Suprapubic skin (tissue), 4 donors: ENCODE measurements around the gene ATOH1. TPM values are rescaled to one million over a fixed set of nuclear protein-coding genes. Genes with fewer than 3 reads are reported as not detected.

Source experiments
- DNase-seq, 2 donors: peaks; one replicate each; pipeline ENCODE4 v3.0.0-alpha.2; 2019; ENCODE audit warnings: low spot score in 2 of 2
- H3K27ac ChIP-seq: fragments of 200-600 bp; sonication (generic); one replicate; pipeline ENCODE4 v1.5.1; 2019
- H3K27me3 ChIP-seq: fragments of 200-600 bp; sonication (generic); one replicate; pipeline ENCODE4 v1.5.1; 2019
- H3K36me3 ChIP-seq: fragments of 200-600 bp; sonication (generic); one replicate; pipeline ENCODE4 v1.5.1; 2019
- H3K4me1 ChIP-seq: fragments of 200-600 bp; sonication (generic); one replicate; pipeline ENCODE4 v1.5.1; 2019
- H3K4me3 ChIP-seq: fragments of 200-600 bp; sonication (generic); one replicate; pipeline ENCODE4 v1.5.1; 2019; ENCODE audit warnings: mild to moderate bottlenecking
- H3K9me3 ChIP-seq: fragments of 200-600 bp; sonication (generic); one replicate; pipeline ENCODE4 v1.5.1; 2019
- CTCF ChIP-seq, 2 donors: fragments of 200-600 bp in 1 of 2; fragments of 450-650 bp in 1 of 2; sonication (generic) in 1 of 2; IDR thresholded peaks; one replicate each; pipeline ENCODE4 v1.5.1; 2016 to 2019; ENCODE audit warnings: antibody characterized with exemption in 2 of 2, mild to moderate bottlenecking in 1 of 2, moderate library complexity in 1 of 2
- EP300 ChIP-seq: sonication (generic); formaldehyde crosslinking; IDR thresholded peaks from one replicate; pipeline ENCODE4 v1.6.1; 2017; ENCODE audit warnings: antibody characterized with exemption
- POLR2A ChIP-seq, 2 donors: fragments of 450-650 bp; IDR thresholded peaks; one replicate each; pipeline ENCODE4 v1.6.1; 2017; ENCODE audit warnings: antibody characterized with exemption in 2 of 2, mild to moderate bottlenecking in 2 of 2, moderate library complexity in 2 of 2
- POLR2AphosphoS5 ChIP-seq, 3 donors: sonication (generic); formaldehyde crosslinking; IDR thresholded peaks; one replicate each; pipeline ENCODE4 v1.6.1; 2017; ENCODE audit warnings: antibody characterized with exemption in 3 of 3
- WGBS: methylation state at CpG from one replicate; pipeline ENCODE4 v1.1.5; 2018; 5-methylcytosine and 5-hydroxymethylcytosine counted together
- total RNA-seq, 4 donors: library from RNA; depleted of rRNA; stranded (reverse); fragments of >200 nt; gene quantifications; one replicate each; pipeline ENCODE4 v1.1.0, GENCODE V29; 2016

ATOH1 gene
- total RNA-seq, 4 donors from 2014 or later, result not detected

DNA sequence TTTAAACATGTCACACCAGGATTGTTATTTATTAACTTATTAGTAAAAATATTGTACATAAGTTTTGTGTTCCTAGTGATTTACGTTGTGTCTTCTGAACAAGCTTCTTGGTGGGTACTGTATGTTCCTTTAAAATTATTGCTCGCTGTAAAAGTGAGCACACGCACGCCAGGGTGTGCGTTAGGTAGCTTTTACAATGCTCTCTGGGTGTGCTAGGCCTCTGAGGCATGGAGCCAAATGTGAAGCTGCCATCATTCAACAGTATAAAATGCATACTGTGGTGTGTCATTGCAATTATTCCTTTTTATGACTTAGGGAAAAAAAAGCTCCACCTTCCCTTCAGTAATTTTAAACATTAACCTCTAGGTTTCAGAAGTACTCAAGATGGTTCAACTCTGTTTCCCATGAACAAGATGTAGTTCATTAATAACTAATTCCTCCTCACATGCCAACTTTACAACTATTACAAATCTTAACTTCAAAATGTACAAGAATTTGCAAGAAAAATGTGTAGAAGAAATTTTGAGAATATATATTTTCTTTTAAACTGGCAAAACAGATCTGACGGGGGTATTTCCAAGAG lies 42.4 kb downstream of the ATOH1 start:
- Histone ChIP-seq H3K9me3 (no peaks in the 10 kb centered on the region), H3K4me3 (no peak overlapping the region), H3K27me3 (no peaks in the 10 kb centered on the region), H3K27ac (no peak overlapping the region), H3K4me1 (no peaks in the 10 kb centered on the region), H3K36me3 (no peaks in the 10 kb centered on the region)
- no peak for DNase-seq
- 77% methylated on average over 6 of the region's 6 CpGs for WGBS
- TF ChIP-seq POLR2AphosphoS5 (IDR thresholded peaks at IDR 0.05) (no peak), EP300 (no peak), CTCF (IDR thresholded peaks at IDR 0.05) (no peak), POLR2A (IDR thresholded peaks at IDR 0.05) (no peak)

- no peak overlapping the region for H3K4me3 ChIP-seq
- DNase-seq, result no peak
- no peaks in the 10 kb centered on the region for H3K36me3 ChIP-seq
- H3K27me3 ChIP-seq, result no peaks in the 10 kb centered on the region
- no peak overlapping the region for H3K27ac ChIP-seq
- no peaks in the 10 kb centered on the region for H3K9me3 ChIP-seq
- TF ChIP-seq POLR2A (IDR thresholded peaks at IDR 0.05) (no peak), EP300 (no peak), POLR2AphosphoS5 (IDR thresholded peaks at IDR 0.05) (no peak), CTCF (IDR thresholded peaks at IDR 0.05) (no peak)
- WGBS, result 53% methylated on average over 1 of the region's 1 CpG
- H3K4me1 ChIP-seq, result no peaks in the 10 kb centered on the region
Observed at GRCh38 chr4:93876754-93877153, 48.2 kb downstream of the ATOH1 start.

DNA sequence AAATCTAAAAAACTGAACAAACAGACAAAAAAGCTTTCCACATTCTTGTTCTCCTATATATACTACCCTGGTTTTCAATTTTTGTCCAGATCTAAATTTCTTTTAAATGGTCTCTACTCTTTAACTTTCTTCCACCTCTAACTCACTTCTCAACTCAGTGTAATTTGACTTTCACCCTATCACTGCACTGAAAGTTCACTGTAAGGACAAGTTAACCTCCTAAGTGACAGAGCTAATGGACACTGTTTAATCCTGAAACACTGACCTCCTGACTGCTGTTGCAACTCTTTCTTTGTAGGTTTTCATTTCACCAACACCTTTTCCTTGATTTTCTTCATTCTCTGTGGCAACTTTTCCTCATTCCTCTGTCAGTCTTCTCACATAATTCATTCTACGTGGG lies 50.0 kb downstream of the ATOH1 start:
- TF ChIP-seq CTCF (IDR thresholded peaks at IDR 0.05), result no peak
- TF ChIP-seq EP300, result no peak
- no peak for TF ChIP-seq POLR2AphosphoS5 (IDR thresholded peaks at IDR 0.05)
- TF ChIP-seq POLR2A (IDR thresholded peaks at IDR 0.05), result no peak
- H3K27me3 ChIP-seq, result no peaks in the 10 kb centered on the region
- no peak overlapping the region for H3K4me3 ChIP-seq
- WGBS, result 58% methylated on average over 1 of the region's 1 CpG
- no peaks in the 10 kb centered on the region for H3K36me3 ChIP-seq
- no peaks in the 10 kb centered on the region for H3K4me1 ChIP-seq
- DNase-seq, result no peak
- no peak overlapping the region for H3K27ac ChIP-seq
- no peaks in the 10 kb centered on the region for H3K9me3 ChIP-seq

DNA sequence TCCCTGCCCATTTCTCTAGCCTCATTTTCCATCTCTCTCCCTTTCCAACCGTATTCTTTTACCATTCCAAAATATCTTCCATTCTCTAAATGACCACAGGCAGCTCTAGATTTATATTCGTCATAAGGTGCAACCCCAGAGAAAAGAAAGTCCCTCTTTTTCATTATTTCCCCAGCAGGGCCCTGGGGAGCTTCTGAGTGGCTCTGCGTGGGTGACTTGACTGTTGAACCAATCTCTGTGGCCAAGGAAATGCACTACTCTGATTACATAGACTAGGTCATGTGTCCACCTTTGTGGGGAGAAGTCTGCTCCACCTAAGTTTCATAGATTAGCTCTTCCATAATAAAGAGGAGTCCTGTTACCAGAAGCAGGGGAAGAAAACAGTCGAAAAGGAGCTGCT lies 51.4 kb downstream of the ATOH1 start:
- 86% methylated on average over 4 of the region's 4 CpGs for WGBS
- no peaks in the 10 kb centered on the region for H3K36me3 ChIP-seq
- H3K9me3 ChIP-seq, result no peaks in the 10 kb centered on the region
- no peak overlapping the region for H3K27ac ChIP-seq
- TF ChIP-seq CTCF (IDR thresholded peaks at IDR 0.05), result no peak
- no peak for TF ChIP-seq EP300
- no peak for TF ChIP-seq POLR2AphosphoS5 (IDR thresholded peaks at IDR 0.05)
- TF ChIP-seq POLR2A (IDR thresholded peaks at IDR 0.05), result no peak
- no peaks in the 10 kb centered on the region for H3K4me1 ChIP-seq
- H3K4me3 ChIP-seq, result no peak overlapping the region
- H3K27me3 ChIP-seq, result no peaks in the 10 kb centered on the region
- no peak for DNase-seq
